MM.1S (cell line): ENCODE data around the gene CTCFL.

ENCODE experiments used
- DNase-seq: peaks from one replicate; pipeline ENCODE4 v3.0.0-alpha.2; 2015
- H2AFZ ChIP-seq: fragments of 300-600 bp; sonication (generic); 2 replicates; pipeline ENCODE4 v1.6.0; 2016; ENCODE audit warnings: antibody characterized with exemption, low read length
- H3F3A ChIP-seq: fragments of 300-600 bp; sonication (generic); 2 replicates; pipeline ENCODE4 v1.6.1; 2016; ENCODE audit warnings: mild to moderate bottlenecking, antibody characterized with exemption, low read length, moderate library complexity, mixed read lengths; ENCODE audit not compliant: insufficient read depth
- H3K27ac ChIP-seq: fragments of 300-600 bp; sonication (generic); 2 replicates; pipeline ENCODE4 v1.5.1; 2016; ENCODE audit warnings: mild to moderate bottlenecking, low read length
- H3K27me3 ChIP-seq: fragments of 300-600 bp; sonication (generic); replicated peaks from 2 replicates; pipeline ENCODE4 v1.6.0; 2016; ENCODE audit warnings: low read length; ENCODE audit not compliant: insufficient read depth
- H3K36me3 ChIP-seq: fragments of 300-600 bp; sonication (generic); replicated peaks from 2 replicates; pipeline ENCODE4 v1.6.1; 2016; ENCODE audit warnings: mild to moderate bottlenecking, low read length, mixed read lengths; ENCODE audit not compliant: insufficient read depth
- H3K4me1 ChIP-seq: fragments of 300-600 bp; sonication (generic); 2 replicates; pipeline ENCODE4 v1.6.1; 2016; ENCODE audit warnings: low read length, mixed read lengths
- H3K4me2 ChIP-seq: fragments of 300-600 bp; sonication (generic); 2 replicates; pipeline ENCODE4 v1.6.0; 2016; ENCODE audit warnings: low read depth, low read length
- H3K4me3 ChIP-seq: fragments of 300-600 bp; sonication (generic); 2 replicates; pipeline ENCODE4 v1.5.1; 2016; ENCODE audit warnings: low read length, mixed read lengths
- H3K79me2 ChIP-seq: fragments of 300-600 bp; sonication (generic); 2 replicates; pipeline ENCODE4 v1.6.1; 2016; ENCODE audit warnings: mixed run types, low read length, mixed read lengths
- H3K9ac ChIP-seq: fragments of 300-600 bp; sonication (generic); 2 replicates; pipeline ENCODE4 v1.6.1; 2016; ENCODE audit warnings: low read length, mixed read lengths
- H3K9me2 ChIP-seq: fragments of 300-600 bp; sonication (generic); replicated peaks from 2 replicates; pipeline ENCODE4 v1.6.1; 2016; ENCODE audit warnings: mild to moderate bottlenecking, low read length, mixed read lengths; ENCODE audit not compliant: insufficient read depth
- H3K9me3 ChIP-seq: fragments of 300-600 bp; sonication (generic); replicated peaks from 2 replicates; pipeline ENCODE4 v1.6.1; 2016; ENCODE audit warnings: mild to moderate bottlenecking, low read length, mixed read lengths; ENCODE audit not compliant: insufficient read depth
- H4K20me1 ChIP-seq: fragments of 300-600 bp; sonication (generic); 2 replicates; pipeline ENCODE4 v1.6.1; 2016; ENCODE audit warnings: mild to moderate bottlenecking, low read length, moderate library complexity, mixed read lengths; ENCODE audit not compliant: insufficient read depth
- CTCF ChIP-seq: fragments of 300-600 bp; sonication (generic); IDR thresholded peaks from 2 replicates; pipeline ENCODE4 v1.5.1; 2016; ENCODE audit warnings: antibody characterized with exemption, low read length, mixed read lengths
- EZH2 ChIP-seq: fragments of 300-600 bp; sonication (generic); optimal IDR thresholded peaks from 2 replicates; pipeline ENCODE3; 2017; ENCODE audit warnings: low read depth, mild to moderate bottlenecking, antibody characterized with exemption, low read length, mixed read lengths
- EZH2phosphoT487 ChIP-seq: fragments of 300-600 bp; sonication (generic); IDR thresholded peaks from 2 replicates; pipeline ENCODE4 v1.6.1; 2018; ENCODE audit warnings: antibody characterized with exemption, low read length

Gene CTCFL

GRCh38 chr20:57536120-57536708 lies 11.3 kb upstream of the CTCFL start:
- Histone ChIP-seq H3K36me3 (no peaks in the 10 kb centered on the region), H3K9ac (no peak overlapping the region), H2AFZ (no peak overlapping the region), H3K4me2 (no peak overlapping the region), H3K27ac (no peak overlapping the region), H3K27me3 (peaks cover 66% of the 10 kb centered on the region), H3K9me3 (no peaks in the 10 kb centered on the region), H3F3A (no peaks in the 10 kb centered on the region), H3K4me1 (no peaks in the 10 kb centered on the region), H3K79me2 (no peaks in the 10 kb centered on the region), H3K4me3 (no peak overlapping the region), H4K20me1 (no peaks in the 10 kb centered on the region), H3K9me2 (no peaks in the 10 kb centered on the region)
- TF ChIP-seq EZH2phosphoT487 (no peak), CTCF (no peak), EZH2 (no peak)
- DNase-seq: no peak

GRCh38 chr20:57535297-57535696 lies 10.4 kb upstream of the CTCFL start:
- H3K27me3 ChIP-seq: peaks cover 62% of the 10 kb centered on the region
- H4K20me1 ChIP-seq: no peaks in the 10 kb centered on the region
- no peak for DNase-seq
- no peaks in the 10 kb centered on the region for H3F3A ChIP-seq
- H3K79me2 ChIP-seq: no peaks in the 10 kb centered on the region
- no peaks in the 10 kb centered on the region for H3K4me1 ChIP-seq
- H3K9ac ChIP-seq: no peak overlapping the region
- H3K9me3 ChIP-seq: no peaks in the 10 kb centered on the region
- H3K27ac ChIP-seq: no peak overlapping the region
- no peak overlapping the region for H3K4me2 ChIP-seq
- H3K9me2 ChIP-seq: no peaks in the 10 kb centered on the region
- H3K4me3 ChIP-seq: no peak overlapping the region
- TF ChIP-seq CTCF (no peak), EZH2phosphoT487 (no peak), EZH2 (no peak)
- H2AFZ ChIP-seq: no peak overlapping the region
- no peaks in the 10 kb centered on the region for H3K36me3 ChIP-seq

- H3K27ac ChIP-seq: no peak overlapping the region
These were observed 7.2 kb upstream of the CTCFL start for GRCh38 chr20:57532104-57532503.

More at GRCh38 chr20:57532104-57532503, 7.2 kb upstream of the CTCFL start:
- no peaks in the 10 kb centered on the region for H3F3A ChIP-seq
- no peak for DNase-seq
- no peak overlapping the region for H3K4me3 ChIP-seq
- TF ChIP-seq CTCF (no peak), EZH2 (no peak), EZH2phosphoT487 (no peak)
- no peaks in the 10 kb centered on the region for H3K79me2 ChIP-seq
- H3K4me2 ChIP-seq: no peak overlapping the region
- no peaks in the 10 kb centered on the region for H3K9me2 ChIP-seq
- H3K27me3 ChIP-seq: peaks cover 45% of the 10 kb centered on the region
- no peak overlapping the region for H2AFZ ChIP-seq
- H4K20me1 ChIP-seq: no peaks in the 10 kb centered on the region
- H3K4me1 ChIP-seq: no peaks in the 10 kb centered on the region
- no peaks in the 10 kb centered on the region for H3K9me3 ChIP-seq
- no peaks in the 10 kb centered on the region for H3K36me3 ChIP-seq
- no peak overlapping the region for H3K9ac ChIP-seq
